Uterus (tissue), 2 donors: ENCODE data around the gene TRIP13.

ENCODE experiments used
- POLR2A ChIP-seq, 2 donors: fragments of 450-650 bp; IDR thresholded peaks; one replicate each; pipeline ENCODE4 v1.6.1; 2016; ENCODE audit warnings: antibody characterized with exemption in 2 of 2, mild to moderate bottlenecking in 1 of 2, moderate library complexity in 1 of 2
- TF ChIP-seq, protein P1 (sequence below), 4 experiments: fragments of 200-600 bp in 2 of 4; fragments of 450-650 bp in 2 of 4; sonication (generic) in 2 of 4; IDR thresholded peaks; one replicate each; pipeline ENCODE4 v1.5.1; 2016 to 2019; ENCODE audit warnings: antibody characterized with exemption in 4 of 4, mild to moderate bottlenecking in 2 of 4, moderate library complexity in 1 of 4

- TF ChIP-seq, protein P1, sequence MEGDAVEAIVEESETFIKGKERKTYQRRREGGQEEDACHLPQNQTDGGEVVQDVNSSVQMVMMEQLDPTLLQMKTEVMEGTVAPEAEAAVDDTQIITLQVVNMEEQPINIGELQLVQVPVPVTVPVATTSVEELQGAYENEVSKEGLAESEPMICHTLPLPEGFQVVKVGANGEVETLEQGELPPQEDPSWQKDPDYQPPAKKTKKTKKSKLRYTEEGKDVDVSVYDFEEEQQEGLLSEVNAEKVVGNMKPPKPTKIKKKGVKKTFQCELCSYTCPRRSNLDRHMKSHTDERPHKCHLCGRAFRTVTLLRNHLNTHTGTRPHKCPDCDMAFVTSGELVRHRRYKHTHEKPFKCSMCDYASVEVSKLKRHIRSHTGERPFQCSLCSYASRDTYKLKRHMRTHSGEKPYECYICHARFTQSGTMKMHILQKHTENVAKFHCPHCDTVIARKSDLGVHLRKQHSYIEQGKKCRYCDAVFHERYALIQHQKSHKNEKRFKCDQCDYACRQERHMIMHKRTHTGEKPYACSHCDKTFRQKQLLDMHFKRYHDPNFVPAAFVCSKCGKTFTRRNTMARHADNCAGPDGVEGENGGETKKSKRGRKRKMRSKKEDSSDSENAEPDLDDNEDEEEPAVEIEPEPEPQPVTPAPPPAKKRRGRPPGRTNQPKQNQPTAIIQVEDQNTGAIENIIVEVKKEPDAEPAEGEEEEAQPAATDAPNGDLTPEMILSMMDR (IDR thresholded peaks at IDR 0.05), result no peak
- no peak for TF ChIP-seq POLR2A (IDR thresholded peaks at IDR 0.05)
Measured at GRCh38 chr5:959581-960531, 67.2 kb downstream of the TRIP13 start.
